ENCODE data around the gene ZFP36. TPM values are rescaled to one million over a fixed set of nuclear protein-coding genes. Genes with fewer than 3 reads are reported as not detected.
"Not testable (repeated sequence)": the region's sequence is repeated elsewhere in the genome, so short reads cannot be mapped to it uniquely, and the experiment has no call there.

ZFP36 gene
- total and polyA plus RNA-seq, 12 donors = 22.8 to 194 (median 51.7) TPM

- 84 to 85% methylated on average over 18 of the region's 18 CpGs for WGBS, 2 donors
- H3K4me1 ChIP-seq = peaks cover 6 to 15% (median 10%) of the 10 kb centered on the region in 9 donors
- H3K9me3 ChIP-seq = no peaks in the 10 kb centered on the region
- H3K36me3 ChIP-seq = peaks cover 8 to 100% (median 70%) of the 10 kb centered on the region in 9 donors
- H3K4me3 ChIP-seq = no peak overlapping the region
- intact Hi-C loops (cut with DNase I) = no loop called here
- no peak overlapping the region for H3K27ac ChIP-seq
- H3K27me3 ChIP-seq = no peaks in the 10 kb centered on the region
- DNase-seq = no peak
- no peak for ATAC-seq
- TF ChIP-seq CTCF (IDR thresholded peaks at IDR 0.05) = no peak
Observed at GRCh38 chr19:39377373-39378362, 29.0 kb upstream of the ZFP36 start.

GRCh38 chr19:39379366-39379765, 27.3 kb upstream of the ZFP36 start:
- H3K9me3 ChIP-seq; H3K27ac ChIP-seq; DNase-seq; H3K4me1 ChIP-seq; H3K27me3 ChIP-seq; intact Hi-C loops (cut with DNase I); H3K4me3 ChIP-seq; ATAC-seq: not testable (repeated sequence)
- peaks cover 8 to 100% (median 87%) of the 10 kb centered on the region in 9 donors for H3K36me3 ChIP-seq
- WGBS, 2 donors = 96 to 100% methylated on average over 4 of the region's 4 CpGs

GRCh38 chr19:39379865-39380396, 26.7 kb upstream of the ZFP36 start:
- H3K4me3 ChIP-seq = no peak overlapping the region
- no peaks in the 10 kb centered on the region for H3K9me3 ChIP-seq
- H3K27ac ChIP-seq = no peak overlapping the region
- intact Hi-C loops (cut with DNase I) = no loop called here
- no peak for DNase-seq
- WGBS, 2 donors = 93 to 95% methylated on average over 14 of the region's 14 CpGs
- no peak for ATAC-seq
- no peaks in the 10 kb centered on the region for H3K27me3 ChIP-seq
- TF ChIP-seq CTCF (IDR thresholded peaks at IDR 0.05) = no peak
- H3K4me1 ChIP-seq = no peaks in the 10 kb centered on the region
- H3K36me3 ChIP-seq = peaks cover 8 to 100% (median 90%) of the 10 kb centered on the region in 9 donors

- 92 to 93% methylated on average over 17 of the region's 17 CpGs for WGBS, 2 donors
- no peaks in the 10 kb centered on the region for H3K4me1 ChIP-seq
- no peak for DNase-seq
- H3K9me3 ChIP-seq = no peaks in the 10 kb centered on the region
- H3K27me3 ChIP-seq = no peaks in the 10 kb centered on the region
- TF ChIP-seq CTCF (IDR thresholded peaks at IDR 0.05) = no peak
- ATAC-seq = no peak
- no peak overlapping the region for H3K4me3 ChIP-seq
- H3K27ac ChIP-seq = no peak overlapping the region
- intact Hi-C loops (cut with DNase I) = no loop called here
- peaks cover 8 to 100% (median 89%) of the 10 kb centered on the region in 9 donors for H3K36me3 ChIP-seq
Observed at GRCh38 chr19:39380521-39381502, 25.8 kb upstream of the ZFP36 start.

Data from heart right ventricle (tissue), 16 donors.